Measurements from ENCODE around the gene NAA38.
"Not testable (repeated sequence)": the region's sequence is repeated elsewhere in the genome, so short reads cannot be mapped to it uniquely, and the experiment has no call there.

The NAA38 gene

DNA sequence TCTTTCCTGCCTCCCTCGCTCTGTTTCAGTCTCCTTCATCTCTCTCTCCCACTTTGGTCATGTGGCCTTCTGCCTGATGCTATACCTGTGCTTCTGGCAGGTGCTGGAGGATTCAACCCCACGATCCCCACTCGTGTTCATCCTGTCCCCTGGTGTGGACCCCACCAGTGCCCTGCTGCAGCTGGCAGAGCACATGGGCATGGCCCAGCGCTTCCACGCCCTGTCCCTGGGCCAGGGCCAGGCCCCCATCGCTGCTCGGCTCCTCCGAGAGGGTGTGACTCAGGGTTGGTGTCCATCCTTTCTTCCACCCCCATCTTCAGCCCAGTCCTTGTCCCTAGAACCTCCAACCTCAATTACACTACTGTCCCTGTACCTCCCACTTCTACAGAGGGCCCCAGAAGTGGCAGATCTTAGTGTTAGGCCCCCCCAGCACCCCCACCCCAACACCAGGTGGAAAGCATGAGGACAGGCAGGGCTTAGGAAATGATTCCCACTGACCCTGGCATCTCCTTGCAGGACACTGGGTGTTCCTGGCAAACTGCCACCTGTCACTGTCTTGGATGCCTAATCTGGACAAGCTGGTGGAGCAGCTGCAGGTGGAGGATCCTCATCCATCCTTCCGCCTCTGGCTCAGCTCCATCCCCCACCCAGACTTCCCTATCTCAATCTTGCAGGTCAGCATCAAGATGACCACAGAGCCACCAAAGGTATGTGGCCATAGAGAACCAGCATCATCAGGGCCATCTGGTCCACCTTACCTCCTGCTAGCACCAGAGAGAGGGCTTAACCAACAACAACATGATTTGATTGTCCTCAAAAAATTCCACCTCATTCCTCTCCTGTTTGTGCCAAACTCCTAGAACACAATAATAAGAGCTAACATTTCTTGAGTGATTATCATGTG is 33.1 kb downstream of the NAA38 start:
- no peak for DNase-seq (ENCODE audit: low read depth)

DNA sequence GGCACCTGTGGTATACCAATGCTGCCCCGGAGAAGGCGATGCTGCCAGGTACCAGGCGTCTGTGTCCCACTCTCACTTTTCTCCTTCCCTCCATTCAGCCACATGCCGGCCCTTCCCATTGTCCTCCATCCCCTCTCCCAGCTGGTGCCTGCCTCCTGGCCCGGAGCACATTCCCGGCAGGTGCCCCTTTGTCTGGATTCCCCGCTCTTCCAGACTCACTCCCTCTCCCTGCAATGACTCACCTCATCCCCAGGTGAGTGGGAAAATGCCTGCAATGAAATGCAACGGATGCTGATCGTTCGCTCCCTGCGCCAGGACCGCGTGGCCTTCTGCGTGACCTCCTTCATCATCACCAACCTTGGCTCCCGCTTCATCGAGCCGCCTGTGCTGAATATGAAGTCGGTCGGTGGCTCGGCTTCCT is 33.8 kb downstream of the NAA38 start:
- no peak for DNase-seq (ENCODE audit: low read depth)

DNA sequence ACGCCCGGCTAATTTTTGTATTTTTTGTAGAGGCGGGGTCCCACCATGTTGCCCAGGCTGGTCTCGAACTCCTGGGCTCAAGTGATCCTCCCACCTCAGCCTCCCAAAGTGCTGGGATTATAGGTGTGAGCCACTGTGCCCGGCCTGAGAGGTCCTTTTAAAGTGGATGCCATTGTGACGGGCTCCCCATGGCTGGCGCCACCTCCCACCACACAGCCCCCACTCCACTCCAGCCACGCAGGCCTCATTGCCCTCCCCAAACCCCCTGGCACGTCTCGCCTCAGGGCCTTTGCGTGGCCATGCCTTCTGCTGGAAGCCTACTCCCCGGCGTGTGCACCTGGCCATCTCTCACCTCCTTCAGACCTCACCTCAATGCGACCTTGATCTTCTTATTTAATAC is 35.2 kb downstream of the NAA38 start:
- no peak for DNase-seq (ENCODE audit: low read depth)

DNA sequence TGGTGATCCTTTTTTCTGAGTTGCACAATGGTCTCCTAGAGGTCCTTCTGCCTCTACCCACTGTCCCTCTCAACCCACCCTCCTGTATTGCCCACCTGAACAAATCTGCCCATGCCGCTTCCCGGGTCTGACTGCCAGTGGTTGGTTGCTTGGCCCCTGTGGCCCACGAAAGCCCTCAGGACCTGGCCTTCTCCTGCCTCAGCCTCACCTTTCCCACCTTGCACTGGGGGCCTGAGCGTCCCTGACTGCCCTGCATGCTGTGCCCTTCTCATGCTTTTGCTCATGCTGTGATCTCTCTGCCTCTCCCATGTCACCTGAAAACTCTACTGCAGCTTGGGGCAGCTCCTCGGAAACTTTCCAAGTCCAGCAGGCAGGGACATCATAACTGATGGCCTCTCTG is 37.1 kb downstream of the NAA38 start:
- no peak for DNase-seq (ENCODE audit: low read depth)

DNA sequence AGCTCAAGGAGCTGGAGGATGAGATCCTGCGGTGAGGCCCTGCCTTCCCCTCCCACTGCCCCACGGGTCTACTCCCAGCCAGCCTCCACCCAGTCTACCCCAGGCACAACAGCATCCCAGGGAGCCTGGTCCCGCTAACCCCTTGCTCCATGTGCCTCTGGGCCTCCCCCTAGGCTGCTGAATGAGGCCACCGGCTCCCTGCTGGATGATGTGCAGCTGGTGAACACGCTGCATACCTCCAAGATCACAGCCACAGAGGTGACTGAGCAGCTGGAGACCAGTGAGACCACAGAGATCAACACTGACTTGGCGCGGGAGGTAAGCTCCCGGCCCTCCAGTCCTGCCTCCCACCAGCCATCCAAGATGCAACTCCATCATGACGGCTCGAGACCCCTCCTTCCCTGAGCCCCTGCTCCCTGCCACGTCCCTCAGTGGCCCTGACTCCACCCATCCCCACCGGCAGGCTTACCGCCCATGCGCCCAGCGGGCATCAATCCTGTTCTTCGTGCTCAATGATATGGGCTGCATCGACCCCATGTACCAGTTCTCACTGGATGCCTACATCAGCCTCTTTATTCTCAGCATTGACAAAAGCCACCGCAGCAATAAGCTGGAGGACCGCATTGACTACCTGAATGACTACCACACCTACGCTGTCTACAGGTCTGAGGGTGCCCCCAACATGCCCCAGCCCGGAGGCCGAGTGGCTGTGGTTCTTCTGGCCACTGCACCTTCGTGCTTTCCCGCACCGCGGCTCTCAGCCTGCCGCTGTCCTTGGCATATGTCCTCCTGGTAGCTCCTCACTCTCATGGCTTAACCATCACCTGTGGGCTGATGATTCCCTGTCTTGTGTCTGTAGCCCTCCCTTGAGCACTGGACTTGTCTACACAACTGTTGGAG is 38.4 kb downstream of the NAA38 start:
- no peak for DNase-seq (ENCODE audit: low read depth)

DNA sequence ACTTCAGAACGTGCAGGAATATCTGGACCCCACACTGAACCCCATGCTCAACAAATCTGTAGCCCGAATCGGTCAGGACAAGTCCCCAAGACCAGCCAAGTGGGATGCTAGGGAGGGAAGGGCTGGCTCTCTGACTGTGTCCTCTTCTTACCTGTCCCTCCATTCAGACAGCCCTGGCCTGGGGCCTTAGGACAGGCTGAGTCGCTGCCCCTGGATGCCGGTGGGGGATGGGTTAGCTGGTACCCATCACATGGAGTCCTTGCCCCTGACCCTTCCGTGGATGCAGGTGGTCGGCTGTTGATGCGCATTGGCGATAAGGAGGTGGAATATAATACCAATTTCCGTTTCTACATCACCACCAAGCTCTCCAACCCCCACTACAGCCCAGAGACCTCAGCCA is 39.3 kb downstream of the NAA38 start:
- no peak for DNase-seq (ENCODE audit: low read depth)

DNA sequence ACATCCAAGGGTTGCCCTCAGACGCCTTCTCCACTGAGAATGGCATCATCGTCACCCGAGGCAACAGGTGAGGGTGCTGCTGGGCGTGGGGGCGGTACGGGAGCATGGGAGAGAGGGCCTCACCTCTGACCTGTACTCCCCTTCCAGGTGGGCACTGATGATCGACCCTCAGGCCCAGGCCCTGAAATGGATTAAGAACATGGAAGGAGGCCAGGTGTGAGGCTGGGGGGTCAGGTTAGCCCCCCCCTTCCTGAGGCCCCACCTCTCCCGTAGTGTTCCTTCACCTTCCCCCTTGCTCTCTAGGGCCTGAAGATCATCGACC is 39.8 kb downstream of the NAA38 start:
- DNase-seq (ENCODE audit: low read depth) = no peak

DNA sequence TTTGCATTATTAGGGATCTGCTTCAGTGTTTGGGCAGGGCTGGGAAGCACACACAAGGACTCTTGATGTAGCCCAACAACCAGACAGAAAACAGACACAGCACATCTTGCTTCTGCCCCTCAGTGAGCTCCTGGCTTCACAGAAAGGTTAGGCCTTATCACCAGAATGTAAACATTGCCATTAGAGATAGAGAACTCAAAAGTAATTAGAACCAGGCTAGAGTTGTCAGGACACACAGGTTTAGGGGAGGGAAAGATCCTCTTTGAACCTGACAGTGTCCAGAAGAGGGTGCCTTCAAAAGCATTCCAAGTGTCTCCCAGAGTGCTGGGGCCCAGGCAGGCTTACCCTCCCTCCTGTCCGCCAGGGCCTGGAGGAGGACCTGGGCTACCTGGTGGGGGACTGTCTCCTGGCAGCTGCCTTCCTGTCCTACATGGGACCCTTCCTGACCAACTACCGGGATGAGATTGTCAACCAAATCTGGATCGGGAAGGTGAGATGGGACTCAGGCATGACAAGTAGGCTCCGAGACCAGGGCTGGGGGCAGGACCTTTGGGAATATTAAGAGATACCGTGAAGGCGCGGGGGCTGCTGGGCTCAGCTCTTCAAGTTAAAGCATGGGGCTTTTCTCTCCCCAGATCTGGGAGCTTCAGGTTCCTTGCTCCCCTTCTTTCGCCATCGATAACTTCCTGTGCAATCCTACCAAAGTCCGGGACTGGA is 40.3 kb downstream of the NAA38 start:
- no peak for DNase-seq (ENCODE audit: low read depth)

DNA sequence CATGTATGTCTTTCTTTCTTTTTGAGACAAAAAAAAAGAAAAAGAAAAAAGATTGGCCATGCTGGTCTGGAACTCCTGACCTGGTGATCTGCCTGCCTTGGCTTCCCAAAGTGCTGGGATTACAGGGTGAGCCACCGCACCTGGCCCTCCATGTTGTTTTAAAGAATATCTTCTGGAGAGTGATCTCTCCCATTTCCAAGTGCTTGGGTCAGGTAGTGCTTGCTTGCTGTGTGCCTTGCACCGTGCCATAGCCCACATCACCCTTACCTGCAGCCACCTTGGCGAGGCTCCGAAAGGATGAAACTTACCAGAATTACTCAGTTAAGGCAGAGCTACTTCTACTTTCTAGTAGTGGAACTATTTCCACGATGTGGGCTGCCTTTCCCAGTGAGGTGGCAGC is 42.4 kb downstream of the NAA38 start:
- no peak for DNase-seq (ENCODE audit: low read depth)

DNA sequence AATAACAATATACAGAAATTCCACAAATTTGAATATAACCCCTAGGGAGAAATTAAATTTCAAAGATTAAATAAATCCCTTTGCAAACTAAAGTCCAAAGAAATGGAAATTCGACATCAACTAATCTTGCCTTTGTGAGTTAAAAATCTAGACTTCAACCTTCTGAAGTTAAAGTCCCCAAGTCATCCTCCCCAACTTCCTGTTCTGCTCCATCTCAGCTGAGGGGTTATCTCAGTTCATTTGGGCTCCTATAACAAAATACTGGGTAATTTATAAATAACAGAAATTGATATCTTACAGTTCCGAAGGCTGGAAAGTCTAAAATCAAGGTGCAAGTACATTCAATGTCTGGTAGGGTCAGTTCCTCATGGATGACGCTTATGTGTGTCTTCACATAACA is 46.1 kb downstream of the NAA38 start:
- DNase-seq (ENCODE audit: low read depth) = no peak

DNA sequence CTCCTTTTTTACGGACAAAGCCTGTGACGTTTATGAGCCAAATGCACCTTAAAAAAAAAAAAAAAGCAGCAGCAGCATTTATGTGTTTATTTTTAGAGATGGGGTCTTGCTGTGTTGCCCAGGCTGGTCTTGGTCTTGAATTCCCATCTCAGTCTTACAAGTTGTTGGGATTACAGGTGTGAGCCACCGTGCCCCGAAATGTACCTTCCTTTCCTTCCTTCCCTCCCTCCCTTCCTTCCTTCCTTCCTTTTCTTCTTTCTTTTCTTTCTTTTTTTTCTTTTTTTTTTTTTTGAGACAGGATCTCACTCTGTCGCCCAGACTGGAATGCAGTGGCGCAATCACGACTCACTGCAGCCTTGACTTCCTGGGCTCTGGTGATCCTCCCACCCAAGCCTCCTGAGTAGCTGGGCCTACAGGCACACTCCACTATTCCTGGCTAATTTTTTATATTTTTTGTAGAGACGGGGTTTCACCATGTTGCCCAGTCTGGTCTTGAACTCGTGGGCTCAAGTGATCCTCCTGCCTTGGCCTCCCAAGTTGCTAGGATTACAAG is 47.5 kb downstream of the NAA38 start:
- not testable (repeated sequence) for DNase-seq (ENCODE audit: low read depth)

DNA sequence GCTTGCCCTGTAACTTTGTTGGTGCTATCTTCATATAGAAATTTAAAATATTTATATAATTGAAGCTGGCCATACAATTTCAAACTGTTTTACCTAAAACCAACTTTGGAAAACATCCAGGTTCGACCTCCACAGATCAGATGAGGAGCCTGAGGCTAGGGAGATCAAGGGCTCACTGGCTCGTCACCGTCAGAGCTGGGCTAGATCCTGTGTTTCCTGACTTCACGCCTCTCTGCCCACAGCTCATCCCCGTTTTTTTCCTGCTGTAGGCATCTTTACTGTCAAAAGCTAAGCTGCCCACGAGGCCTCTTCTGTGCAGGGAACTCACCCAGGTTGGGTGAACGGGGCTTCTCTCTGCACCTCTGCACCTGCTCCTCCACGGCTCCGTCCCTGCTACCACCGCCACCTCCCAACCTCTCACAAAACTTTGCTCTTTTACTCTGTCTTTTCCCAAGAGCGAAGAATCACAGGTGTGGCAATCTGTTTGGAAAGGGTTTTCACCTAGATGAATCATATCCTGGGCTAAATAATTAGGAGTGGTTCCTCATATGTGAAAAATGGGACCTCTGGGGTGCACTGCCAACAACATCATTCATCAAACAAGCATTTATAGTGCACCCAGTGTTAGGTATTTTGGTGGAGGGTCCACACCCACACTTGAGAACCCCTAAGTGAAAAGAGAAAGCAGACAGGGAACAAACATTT is 48.1 kb downstream of the NAA38 start:
- no peak for DNase-seq (ENCODE audit: low read depth)

DNA sequence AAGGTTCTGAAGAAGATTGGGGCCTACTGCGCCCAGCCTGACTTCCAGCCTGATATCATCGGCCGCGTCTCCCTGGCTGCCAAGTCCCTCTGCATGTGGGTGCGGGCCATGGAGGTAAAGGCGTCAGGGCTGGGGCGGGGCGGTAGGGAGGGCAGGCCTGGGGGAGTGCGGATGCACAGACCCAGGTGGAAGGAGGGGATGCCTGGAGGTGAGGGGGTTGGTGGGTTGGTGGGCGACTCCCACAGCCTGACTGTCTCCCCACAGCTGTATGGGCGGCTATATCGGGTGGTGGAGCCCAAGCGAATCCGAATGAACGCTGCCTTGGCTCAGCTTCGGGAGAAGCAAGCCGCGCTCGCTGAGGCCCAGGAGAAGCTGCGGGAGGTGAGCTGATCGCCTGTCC is 50.2 kb downstream of the NAA38 start:
- DNase-seq (ENCODE audit: low read depth) = no peak
